ENCODE data around the gene ARHGAP12. TPM values are rescaled to one million over a fixed set of nuclear protein-coding genes. Genes with fewer than 3 reads are reported as not detected.
A peak's percentile ranks its signal among the peaks of the same experiment; 100 is the strongest.

Gene ARHGAP12
- total RNA-seq, 1 donor from 2014 or later, result 68.9 TPM

- Mint-ChIP-seq H3K27me3 (ENCODE audit: insufficient read depth, low read depth) (peaks cover 2% of the 10 kb centered on the region), H3K36me3 (no peaks in the 10 kb centered on the region), H3K4me1 (no peaks in the 10 kb centered on the region), H3K4me3 (no peak overlapping the region), H3K9me3 (no peaks in the 10 kb centered on the region), H3K27ac (no peak overlapping the region)
- DNase-seq (ENCODE audit: low spot score), result no peak
- Histone ChIP-seq H4K20me1 (ENCODE audit: low read depth) (no peaks in the 10 kb centered on the region), H3K79me2 (ENCODE audit: low read depth) (no peaks in the 10 kb centered on the region), H3K27ac (no peak overlapping the region), H3K27me3 (no peaks in the 10 kb centered on the region), H3K9ac (no peak overlapping the region), H3F3A (ENCODE audit: low read depth) (no peaks in the 10 kb centered on the region), H3K4me1 (no peaks in the 10 kb centered on the region), H2AFZ (replicated peaks) (no peak overlapping the region), H3K9me3 (ENCODE audit: low read depth) (no peaks in the 10 kb centered on the region), H3K4me2 (no peak overlapping the region), H3K4me3 (no peak overlapping the region), H3K36me3 (no peaks in the 10 kb centered on the region)
- no peak for TF ChIP-seq CTCF (IDR thresholded peaks at IDR 0.05)
Measured at GRCh38 chr10:31963589-31963980, 35.0 kb upstream of the ARHGAP12 start.

- H3F3A ChIP-seq (ENCODE audit: low read depth), result no peaks in the 10 kb centered on the region
- TF ChIP-seq CTCF (IDR thresholded peaks at IDR 0.05), result no peak
- no peak for TF ChIP-seq EZH2 (IDR thresholded peaks at IDR 0.05)
- TF ChIP-seq EZH2phosphoT487 (IDR thresholded peaks at IDR 0.05), result no peak
- H3K9me3 ChIP-seq (ENCODE audit: low read depth), result no peaks in the 10 kb centered on the region
- no peak overlapping the region for H3K9ac ChIP-seq
- H3K36me3 ChIP-seq, result no peaks in the 10 kb centered on the region
- H3K27me3 ChIP-seq, result no peaks in the 10 kb centered on the region
- no peak overlapping the region for H2AFZ ChIP-seq (replicated peaks)
- no peak overlapping the region for H3K4me3 ChIP-seq
- no peaks in the 10 kb centered on the region for H3K4me1 Mint-ChIP-seq
- no peaks in the 10 kb centered on the region for H4K20me1 ChIP-seq (ENCODE audit: low read depth)
- no peak overlapping the region for H3K4me3 Mint-ChIP-seq
- H3K27ac Mint-ChIP-seq, result no peak overlapping the region
- DNase-seq (ENCODE audit: low spot score), result no peak
- no peaks in the 10 kb centered on the region for H3K79me2 ChIP-seq (ENCODE audit: low read depth)
- H3K27ac ChIP-seq, result no peak overlapping the region
- H3K9me3 Mint-ChIP-seq, result no peaks in the 10 kb centered on the region
- no peaks in the 10 kb centered on the region for H3K36me3 Mint-ChIP-seq
- no peak overlapping the region for H3K4me2 ChIP-seq
- peaks cover 2% of the 10 kb centered on the region for H3K27me3 Mint-ChIP-seq (ENCODE audit: insufficient read depth, low read depth)
- H3K4me1 ChIP-seq, result no peaks in the 10 kb centered on the region
Measured at GRCh38 chr10:31962826-31963588, 34.4 kb upstream of the ARHGAP12 start.

- Mint-ChIP-seq H3K27me3 (ENCODE audit: insufficient read depth, low read depth) (peaks cover 2% of the 10 kb centered on the region), H3K4me1 (no peaks in the 10 kb centered on the region), H3K36me3 (no peaks in the 10 kb centered on the region), H3K4me3 (no peak overlapping the region), H3K27ac (peak overlapping the region; percentile 6), H3K9me3 (no peaks in the 10 kb centered on the region)
- Histone ChIP-seq H3K79me2 (ENCODE audit: low read depth) (no peaks in the 10 kb centered on the region), H2AFZ (replicated peaks) (no peak overlapping the region), H3F3A (ENCODE audit: low read depth) (no peaks in the 10 kb centered on the region), H3K27ac (no peak overlapping the region), H3K4me3 (no peak overlapping the region), H3K4me2 (no peak overlapping the region), H3K9ac (no peak overlapping the region), H3K27me3 (no peaks in the 10 kb centered on the region), H3K4me1 (no peaks in the 10 kb centered on the region), H4K20me1 (ENCODE audit: low read depth) (no peaks in the 10 kb centered on the region), H3K36me3 (no peaks in the 10 kb centered on the region), H3K9me3 (ENCODE audit: low read depth) (no peaks in the 10 kb centered on the region)
- no peak for DNase-seq (ENCODE audit: low spot score)
- no peak for TF ChIP-seq EZH2 (IDR thresholded peaks at IDR 0.05)
- TF ChIP-seq EZH2phosphoT487 (IDR thresholded peaks at IDR 0.05), result no peak
- TF ChIP-seq CTCF (IDR thresholded peaks at IDR 0.05), result no peak
Measured at GRCh38 chr10:31961277-31962074, 32.8 kb upstream of the ARHGAP12 start.

Measured in neural progenitor cell (in vitro differentiated cells).